GM19351 (cell line): Measurements from ENCODE around the gene SBF2.
"Not testable (repeated sequence)": the region's sequence is repeated elsewhere in the genome, so short reads cannot be mapped to it uniquely, and the experiment has no call there.

Source experiments
- ATAC-seq: cut with Tn5 transposase; IDR thresholded peaks from one replicate; pipeline ENCODE4 v1.9.1; 2021; ENCODE audit warnings: mild to moderate bottlenecking, moderate library complexity; ENCODE audit not compliant: unreplicated experiment

Gene SBF2

DNA sequence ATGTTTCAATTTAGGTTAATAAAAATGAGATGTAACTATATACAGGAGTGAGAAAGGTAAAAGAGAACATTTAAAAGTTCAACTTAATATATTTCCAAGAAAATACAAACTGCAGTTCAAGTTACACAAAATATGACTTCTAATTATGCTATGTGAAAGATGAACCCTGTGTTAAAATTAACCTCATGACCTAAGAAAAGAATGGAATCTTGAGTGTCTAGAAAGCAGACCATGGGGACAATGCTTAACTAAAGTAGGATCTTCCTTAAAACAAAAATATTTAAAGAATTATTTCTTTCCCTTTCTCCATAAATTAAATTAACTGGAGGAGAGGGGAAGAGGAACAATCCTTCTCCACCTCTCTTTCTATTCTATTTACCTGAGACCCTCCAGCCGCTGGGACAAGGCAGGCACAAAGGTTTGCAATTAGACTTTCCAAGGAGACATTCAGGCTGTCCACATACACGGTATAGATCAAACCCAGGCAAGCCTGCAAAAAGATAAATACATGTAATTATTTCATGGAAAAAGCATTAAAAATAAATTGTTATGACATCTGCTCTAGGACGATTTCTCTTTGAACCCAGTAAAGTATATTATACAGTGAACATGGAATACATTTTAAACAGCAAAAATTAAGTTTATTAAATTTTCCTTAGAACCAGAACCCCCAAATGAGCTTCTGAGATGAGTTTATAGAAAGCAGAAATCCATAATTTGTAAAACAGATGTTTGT is 264.5 kb downstream of the SBF2 start:
- no peak for ATAC-seq

DNA sequence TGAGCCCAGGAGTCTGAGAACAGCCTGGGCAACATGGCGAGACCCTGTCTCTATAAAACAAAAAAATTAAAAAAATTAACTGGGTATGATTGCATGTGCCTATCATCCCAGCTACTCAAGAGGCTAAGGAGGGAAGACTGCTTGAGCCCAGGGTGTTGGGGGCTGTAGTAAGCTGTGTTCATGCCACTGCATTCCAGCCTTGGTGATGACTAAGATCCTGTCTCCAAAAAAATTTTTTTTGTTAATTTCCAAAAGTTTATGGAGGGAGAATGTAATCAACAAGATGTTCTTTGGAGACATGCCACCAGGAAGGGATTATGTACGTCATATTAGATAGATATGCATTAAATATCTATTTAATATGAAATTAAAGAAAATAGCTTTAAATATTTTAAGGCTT is 267.5 kb downstream of the SBF2 start:
- no peak for ATAC-seq

DNA sequence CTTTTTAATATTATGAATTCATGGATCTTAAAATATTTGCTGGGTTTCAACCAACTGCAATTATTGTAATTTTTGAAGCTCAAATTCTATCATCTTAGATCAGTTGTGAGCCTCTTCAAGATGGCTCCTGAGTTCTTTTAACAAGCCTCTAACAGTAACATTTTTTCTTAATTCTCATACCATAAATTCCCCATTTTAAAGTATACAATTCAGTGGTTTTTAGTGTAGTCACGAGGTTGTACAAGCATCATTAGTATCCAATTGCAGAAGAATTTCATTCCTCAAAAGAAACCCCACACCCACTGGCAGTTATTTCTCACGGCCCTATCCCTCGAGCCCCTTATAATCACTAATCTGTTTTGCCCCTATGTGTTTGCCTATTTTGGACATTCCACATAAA is 270.8 kb downstream of the SBF2 start:
- no peak for ATAC-seq

DNA sequence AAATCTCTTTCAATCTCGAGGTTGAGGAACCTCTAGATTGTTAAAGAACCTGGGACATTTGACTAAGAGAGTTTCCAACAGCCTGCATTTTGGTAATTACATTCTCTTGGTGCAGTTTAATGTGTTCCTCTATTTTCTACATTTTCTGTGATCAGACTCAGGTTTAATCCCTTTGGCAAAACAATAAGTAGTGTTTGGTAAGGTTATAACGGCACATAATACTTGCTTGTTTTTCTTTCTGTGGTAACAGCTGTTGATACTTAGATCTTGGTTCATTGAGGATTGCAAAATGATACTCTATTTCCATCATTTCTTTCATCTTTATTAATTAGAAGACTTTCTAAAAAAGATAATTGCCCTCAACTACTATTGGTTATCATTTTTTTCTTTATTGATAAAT is 271.3 kb downstream of the SBF2 start:
- ATAC-seq, result no peak

DNA sequence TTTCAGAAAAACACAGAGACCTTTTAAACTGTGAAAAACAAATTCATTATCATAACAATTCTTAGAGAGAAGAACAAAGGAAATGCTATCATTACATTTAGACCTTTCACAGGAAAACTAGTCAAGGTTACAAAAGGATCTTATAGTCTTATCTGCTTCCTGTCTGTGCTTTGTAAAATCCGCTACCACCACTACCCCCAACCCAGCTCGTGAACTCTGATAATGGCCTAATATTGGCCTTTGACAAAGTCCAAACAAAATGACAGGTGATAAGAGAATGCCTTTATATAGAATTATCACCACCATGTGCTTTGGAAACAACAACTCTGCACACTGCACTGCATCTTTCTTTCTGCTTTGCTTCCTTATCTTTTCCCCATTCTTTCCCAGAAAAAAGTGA is 272.5 kb downstream of the SBF2 start:
- ATAC-seq, result no peak

DNA sequence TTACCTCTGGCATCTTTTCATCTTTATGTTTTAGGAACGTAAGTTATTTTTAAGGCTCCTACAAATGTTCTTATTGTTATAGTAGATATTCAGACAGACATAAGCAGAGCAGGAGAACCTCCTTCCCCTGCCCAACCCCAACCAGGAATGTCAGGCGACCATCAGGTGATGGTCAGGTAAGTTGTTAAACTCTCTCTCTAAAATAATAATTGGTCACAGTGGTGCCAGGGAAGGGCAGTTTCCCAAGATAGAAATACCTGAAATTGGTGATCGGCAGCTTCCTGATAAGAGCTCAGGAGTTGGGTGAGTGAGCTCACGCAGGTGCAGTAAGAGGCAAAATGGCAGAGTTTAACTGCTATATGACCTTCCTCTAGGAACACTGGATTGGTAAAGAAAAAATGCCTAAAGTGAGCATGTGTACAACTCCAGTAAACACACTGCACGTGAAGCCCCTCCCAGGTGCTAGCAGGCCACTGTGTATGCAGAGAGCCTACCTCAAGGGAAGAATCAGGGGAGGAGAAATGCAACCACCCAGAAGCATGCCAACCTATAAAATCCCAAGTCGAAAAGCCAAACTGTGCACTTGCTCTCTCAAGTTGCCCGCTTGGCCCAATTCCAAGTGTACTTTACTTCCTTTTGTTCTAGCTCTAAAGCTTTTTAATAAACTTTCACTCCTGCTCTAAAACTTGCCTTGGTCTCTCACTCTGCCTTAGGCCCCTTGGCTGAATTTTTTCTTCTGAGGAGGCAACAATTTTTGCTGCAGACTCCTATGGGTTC is 273.9 kb downstream of the SBF2 start:
- no peak for ATAC-seq

DNA sequence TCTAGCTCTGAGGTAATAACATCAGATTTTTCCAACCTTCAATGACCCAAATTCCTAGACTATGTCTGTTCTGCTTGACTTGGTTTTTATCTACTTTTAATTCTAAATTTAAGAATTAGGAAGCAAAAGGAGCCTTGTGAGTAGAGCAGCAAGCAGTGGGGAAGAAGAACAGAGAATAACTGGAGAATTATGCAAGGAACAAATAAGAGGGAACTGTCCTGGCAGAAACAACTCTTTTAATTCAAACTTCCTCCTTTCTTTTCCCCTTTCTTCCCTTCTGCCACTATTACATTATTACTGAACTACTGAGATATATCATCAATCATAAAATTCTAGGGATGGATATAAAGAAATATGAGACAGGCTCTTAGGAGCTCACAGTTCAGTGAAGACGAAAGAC is 276.1 kb downstream of the SBF2 start:
- no peak for ATAC-seq

DNA sequence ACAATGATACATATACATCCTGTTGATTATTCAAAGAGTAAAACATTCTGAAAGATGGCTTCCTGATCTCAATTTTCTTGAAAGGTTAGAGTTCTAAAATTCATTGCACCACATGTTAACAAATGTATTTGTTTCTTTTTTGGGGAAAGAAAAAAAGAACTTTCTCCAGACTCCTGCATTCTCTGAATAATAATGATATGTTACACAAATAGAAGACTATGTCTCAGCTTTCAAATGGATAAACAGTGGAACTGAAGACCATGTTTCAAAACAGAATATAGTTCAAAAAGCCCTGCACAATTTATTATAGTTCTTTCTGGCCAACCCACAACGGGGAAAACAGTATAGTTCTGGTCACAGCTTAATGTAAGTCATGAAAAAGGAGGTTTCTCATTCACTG is 277.0 kb downstream of the SBF2 start:
- no peak for ATAC-seq

DNA sequence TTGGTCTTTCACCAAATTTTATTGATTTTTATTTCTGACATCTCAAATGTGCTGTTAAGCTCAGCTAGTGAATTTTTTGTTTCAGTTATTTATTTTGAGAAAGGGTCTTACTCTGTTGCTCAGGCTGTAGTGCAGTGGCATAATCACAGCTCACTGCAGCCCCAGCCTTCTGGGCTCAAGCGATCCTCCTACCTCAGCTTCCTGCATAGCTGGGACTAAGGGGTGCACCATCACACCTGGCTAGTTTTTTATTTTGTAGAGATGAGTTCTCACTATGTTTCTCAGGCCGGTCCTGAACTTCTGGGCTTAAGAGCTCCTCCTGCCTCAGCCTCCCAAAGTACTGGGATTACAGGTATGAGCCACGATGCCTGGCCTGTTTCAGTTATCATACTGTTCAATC is 282.0 kb downstream of the SBF2 start:
- no peak for ATAC-seq

DNA sequence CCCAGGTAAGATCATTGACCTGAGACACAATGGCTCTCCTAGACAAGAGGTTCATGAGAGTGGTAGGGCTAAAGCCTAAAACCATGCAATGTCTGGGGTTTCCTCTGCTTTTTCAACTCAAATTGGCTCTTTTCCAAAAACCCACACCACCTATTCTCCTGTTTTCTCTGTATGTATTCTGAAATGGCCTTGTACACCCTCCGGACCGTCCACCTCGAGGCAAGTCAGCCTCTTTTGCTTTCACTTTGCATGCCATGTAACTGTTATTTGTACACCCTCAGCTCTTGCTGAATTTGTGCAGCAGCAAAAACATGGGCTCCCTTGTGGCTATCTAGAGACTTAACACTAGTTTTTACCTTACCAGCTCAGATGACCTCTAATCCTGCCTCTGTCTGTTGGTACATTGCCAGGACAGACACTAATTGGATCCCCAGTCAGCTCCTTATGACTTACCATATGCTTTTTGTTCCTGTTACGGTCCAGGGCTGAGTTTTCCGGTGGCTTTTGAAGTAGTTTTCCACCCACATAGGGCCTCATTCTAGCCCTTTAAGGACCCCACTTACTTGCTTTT is 288.0 kb downstream of the SBF2 start:
- ATAC-seq, result no peak

DNA sequence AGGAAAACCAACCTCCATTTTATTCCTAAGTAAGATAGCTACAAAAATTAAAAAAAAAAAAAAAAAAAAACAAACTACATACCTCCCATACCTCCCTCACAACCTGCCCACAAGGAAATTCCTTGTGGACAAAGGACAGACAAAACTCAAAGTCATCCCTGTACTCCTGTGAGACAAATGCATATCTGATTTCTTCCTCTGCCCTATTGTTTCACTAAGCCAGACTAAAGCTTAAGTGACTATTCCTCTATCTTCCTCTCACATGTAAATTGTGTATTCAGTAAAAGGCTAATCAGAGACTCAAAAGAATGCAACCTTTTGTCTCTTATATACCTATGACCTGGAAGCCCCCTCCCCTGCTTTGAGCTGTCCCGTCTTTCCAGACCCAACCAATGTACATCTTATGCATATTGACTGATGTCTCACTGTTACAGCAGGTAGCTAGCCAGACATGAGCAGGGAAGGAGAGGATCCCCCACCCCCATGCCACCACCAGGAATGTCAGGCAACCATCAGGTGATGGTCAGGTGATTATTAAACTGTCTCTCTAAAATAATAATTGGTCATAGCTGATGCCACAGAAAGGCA is 289.4 kb downstream of the SBF2 start:
- ATAC-seq, result no peak

DNA sequence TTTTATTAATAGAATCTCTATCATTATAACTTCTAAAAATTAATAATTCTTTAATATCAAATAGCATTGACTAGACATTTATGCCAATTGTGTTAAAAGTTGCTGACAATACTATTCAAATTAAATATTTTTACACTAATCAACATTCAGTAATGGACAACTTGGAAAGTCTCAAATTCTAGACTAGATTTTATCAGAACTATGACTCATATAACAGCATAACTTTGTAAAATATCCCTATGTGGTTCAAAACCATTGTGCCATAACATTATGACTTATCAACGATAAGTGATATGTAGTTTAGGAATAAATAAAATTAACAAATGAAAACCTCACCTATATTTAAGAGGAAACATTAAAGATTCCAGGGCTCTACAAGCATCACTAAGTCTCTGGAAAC is 291.8 kb downstream of the SBF2 start:
- no peak for ATAC-seq

DNA sequence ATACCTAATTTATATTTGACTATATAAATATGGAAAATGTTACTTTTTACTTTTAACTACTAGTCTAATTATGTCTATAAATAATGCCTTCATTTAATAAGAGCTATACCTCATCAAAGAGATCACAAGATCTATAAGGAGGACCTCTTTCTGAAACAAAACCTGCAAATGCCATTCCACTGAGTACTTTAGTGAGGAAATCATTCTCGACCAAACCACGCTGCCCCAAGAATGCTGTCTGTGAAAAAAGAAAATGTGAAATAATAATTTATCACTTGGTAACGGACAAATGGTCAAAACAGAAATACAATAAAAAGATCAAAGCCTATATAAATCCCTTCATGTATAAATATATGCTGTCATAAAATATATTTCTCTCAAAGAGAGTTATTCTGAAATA is 301.7 kb downstream of the SBF2 start:
- ATAC-seq, result no peak

DNA sequence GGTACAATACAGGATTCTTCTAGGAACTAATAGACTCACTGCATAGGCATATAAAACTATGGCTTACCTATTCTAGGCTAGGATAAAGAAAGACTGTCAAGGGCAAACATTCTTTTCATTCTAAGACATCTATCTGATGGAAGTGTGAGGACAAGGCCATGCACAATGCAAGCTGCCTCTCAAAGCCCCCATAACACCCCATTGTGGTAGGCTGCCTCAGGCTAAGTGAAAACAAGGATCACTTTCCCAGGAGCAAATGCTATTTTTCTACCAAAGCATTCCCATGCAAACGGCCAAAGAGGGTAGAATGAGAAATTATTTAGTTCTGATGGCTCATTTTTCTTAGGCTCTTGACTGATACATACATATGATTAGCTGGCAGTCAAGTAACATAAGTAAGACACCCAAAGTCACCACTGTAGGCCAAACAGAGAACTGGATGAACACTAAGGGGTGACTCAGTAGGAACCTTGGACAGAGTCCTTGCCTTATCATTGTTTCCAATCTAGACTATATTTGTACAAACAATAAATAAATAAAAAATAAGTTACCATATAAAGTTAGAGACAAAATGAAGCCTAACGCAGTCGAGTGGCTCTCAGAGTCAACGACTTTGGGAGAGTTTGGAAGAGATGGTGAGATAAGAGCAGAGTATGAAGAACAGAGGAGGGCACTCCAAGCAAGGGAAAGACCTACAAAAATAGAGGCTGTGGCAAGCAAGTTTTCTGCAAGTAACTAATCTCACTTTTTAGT is 303.6 kb downstream of the SBF2 start:
- no peak for ATAC-seq

DNA sequence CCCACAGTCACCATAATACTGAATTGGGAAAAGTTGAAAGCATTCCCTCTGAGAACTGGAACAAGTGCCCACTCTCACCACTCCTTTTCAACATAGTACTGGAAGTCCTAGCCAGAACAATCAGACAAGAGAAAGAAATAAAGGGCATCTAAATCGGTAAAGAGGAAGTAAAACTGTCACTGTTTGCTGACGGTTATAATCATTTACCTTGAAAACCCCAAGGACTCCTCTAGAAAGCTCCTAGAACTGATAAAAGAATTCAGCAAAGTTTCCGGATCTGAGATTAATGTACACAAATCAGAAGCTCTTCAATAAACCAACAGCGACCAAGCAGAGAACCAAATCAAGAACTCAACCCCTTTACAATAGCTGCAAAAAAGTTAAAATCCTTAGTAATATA is 306.7 kb downstream of the SBF2 start:
- ATAC-seq, result not testable (repeated sequence)

DNA sequence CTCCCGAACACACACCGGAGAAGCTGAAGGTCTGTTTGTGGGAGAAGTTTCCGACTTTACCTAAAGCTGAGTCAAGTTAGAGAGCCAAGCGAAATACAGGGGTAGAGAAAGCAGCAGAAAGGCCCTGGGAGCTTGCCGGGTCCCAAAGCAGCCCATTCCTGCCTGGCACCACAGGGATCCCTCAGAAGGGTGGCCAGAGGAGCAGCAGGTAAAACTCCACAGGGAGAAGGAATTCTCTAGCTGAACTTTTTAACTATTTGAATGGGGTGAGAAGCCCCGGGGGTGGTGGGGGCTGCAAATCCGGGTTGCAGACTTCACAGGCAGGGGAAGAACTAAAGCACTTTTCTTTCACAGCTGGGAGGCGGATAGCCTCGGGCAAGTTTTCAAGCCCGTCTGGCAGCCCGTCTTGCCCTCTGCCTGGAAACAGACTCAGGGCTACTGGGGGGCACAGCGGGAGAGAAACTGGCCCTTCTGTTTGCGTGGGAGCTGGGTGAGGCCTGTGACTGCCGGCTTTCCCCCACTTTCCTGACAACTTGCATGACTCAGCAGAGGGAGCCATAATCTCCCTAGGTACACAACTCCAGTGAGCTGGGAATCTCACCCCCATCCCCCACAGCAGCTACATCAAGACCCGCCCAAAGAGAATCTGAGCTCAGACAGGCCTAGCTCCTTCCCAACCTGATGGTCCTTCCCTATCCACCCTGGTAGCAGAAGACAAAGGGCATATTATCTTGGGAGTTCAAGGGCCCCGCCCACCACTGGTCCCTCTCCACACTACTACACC is 311.0 kb downstream of the SBF2 start:
- no peak for ATAC-seq

DNA sequence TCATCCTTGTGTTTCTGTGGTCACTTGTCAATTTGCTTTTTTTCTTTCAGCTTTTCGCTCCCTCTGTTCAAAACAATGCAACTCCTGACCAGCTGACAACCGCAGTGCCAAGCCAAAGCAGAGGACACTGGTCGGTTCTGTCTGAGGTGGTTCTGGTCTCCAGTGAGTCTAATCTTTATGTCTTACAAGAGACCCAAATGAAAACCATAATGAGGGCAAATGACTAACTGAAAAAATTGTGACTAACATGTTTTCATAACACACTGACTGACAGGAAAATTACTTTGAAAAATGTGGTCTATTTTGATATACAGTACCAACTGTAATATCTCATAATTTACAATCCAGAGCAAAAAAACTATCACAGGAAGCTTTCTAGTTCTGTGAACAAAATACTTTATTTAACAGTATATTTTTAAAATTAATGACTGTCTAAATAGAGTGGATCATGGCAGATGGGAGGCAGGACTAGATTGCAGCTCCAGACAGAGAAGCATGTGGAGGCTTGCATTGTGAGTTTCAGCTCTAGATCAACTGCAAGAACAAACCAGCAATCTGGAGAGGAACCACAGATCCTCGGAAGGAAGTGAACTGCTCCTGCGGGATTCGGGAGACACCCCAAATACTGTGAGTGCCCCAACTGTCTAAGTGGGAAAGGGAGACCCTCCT is 311.8 kb downstream of the SBF2 start:
- ATAC-seq, result no peak

DNA sequence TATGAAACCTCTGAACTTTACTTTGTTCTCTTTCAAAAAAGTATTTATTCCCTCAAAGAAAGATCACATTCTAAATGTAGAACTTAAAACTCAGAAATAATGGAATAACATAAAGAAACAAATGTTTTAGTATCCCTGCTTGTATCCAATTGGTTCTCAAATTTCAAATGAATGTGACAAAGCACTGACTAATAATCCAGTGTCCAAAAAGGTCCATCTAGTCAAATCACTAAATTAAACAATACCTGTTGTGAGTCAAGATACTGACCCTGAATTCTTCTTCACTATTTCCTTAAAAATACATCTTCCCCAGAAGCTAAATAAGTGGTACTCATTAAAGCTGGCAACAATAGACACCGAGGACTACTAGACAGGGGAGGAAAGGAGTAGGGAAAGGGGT is 313.1 kb downstream of the SBF2 start:
- no peak for ATAC-seq

DNA sequence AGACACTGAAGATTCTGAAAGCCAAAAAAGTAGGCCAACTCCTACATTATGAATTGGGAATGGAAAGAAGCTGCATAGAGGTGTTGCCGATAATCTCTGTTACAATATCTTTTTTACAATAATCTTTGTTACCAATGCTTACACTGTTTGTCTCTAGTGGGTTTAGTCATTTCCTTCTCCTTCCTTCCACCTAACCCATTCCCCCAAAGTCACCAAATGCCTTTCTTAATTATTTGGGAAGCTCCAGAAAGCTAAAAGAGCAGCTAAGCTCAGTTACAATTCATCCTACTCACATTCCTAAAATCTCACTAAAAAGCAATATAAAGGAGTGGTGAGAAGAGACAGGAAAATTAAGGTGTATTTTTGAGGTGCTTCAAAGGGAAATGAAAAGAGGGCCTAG is 316.5 kb downstream of the SBF2 start:
- no peak for ATAC-seq

DNA sequence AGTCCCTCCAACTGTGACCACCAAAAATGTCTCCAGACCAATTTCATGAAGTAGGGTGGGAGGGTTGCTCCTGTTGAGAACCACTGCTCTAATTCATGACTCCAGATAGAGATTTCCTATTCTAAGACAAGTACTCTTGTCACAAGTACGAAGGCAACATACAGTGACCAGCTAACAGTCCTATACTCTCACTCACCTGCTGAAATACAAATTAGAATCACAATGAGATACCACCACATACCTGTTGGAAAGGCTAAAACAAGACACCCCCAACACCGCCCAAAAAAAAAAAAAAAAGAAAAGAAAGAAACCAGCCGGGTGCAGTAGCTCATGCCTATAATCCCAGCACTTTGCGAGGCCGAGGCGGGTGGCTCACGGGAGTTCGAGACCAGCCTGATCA is 319.6 kb downstream of the SBF2 start:
- no peak for ATAC-seq
